Stomach (tissue), 4 donors: ENCODE results near the gene KCNK3.

Experiments used
- CTCF ChIP-seq, 7 experiments: fragments of 450-650 bp in 4 of 7; fragments of 200-600 bp in 3 of 7; sonication (generic) in 3 of 7; IDR thresholded peaks; one replicate each; pipeline ENCODE4 v1.5.1; 2016 to 2019; ENCODE audit warnings: antibody characterized with exemption in 7 of 7, control low read depth in 2 of 7, mild to moderate bottlenecking in 1 of 7
- EP300 ChIP-seq: sonication (generic); formaldehyde crosslinking; IDR thresholded peaks from one replicate; pipeline ENCODE4 v1.6.1; 2017; ENCODE audit warnings: antibody characterized with exemption
- POLR2AphosphoS5 ChIP-seq, 3 donors: sonication (generic); formaldehyde crosslinking; IDR thresholded peaks; one replicate each; pipeline ENCODE4 v1.6.1; 2016; ENCODE audit warnings: antibody characterized with exemption in 3 of 3

DNA sequence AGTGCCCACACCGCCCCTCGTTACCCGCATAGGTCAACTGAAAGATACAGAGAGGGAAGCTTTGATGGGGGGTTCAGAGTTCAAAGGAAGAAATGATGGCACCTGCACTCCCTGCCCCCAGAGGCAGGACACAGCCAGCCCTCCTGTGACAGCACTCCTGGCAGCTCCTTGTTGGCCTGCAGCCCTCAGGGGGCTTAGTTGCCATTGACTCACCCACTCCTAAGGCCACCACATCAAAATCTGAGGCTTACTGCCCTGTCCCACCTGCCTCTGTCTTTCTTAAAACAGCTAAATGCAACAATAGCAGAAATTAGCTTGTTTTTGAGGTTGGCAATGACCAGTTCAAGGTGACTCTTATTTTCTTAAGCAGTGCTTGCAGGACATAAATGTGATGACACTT lies 39.9 kb downstream of the KCNK3 start:
- TF ChIP-seq POLR2AphosphoS5 (IDR thresholded peaks at IDR 0.05) (no peak), CTCF (IDR thresholded peaks at IDR 0.05) (no peak), EP300 (no peak)
